ENCODE results near the gene NAMPT. TPM values are rescaled to one million over a fixed set of nuclear protein-coding genes. Genes with fewer than 3 reads are reported as not detected.

NAMPT gene
- total RNA-seq, 1 experiment from 2014 or later: 364 TPM

GRCh38 chr7:106254525-106255116 lies 30.2 kb downstream of the NAMPT start:
- intact Hi-C loops (cut with micrococcal nuclease; ENCODE audit: unreplicated experiment): loop anchor here (5.0 kb wide), 2 partner anchors 77 to 208 kb away; no protein-coding TSS in a partner anchor
- H3K4me3 Mint-ChIP-seq (ENCODE audit: low read depth, unreplicated experiment): no peak overlapping the region
- peaks cover 88% of the 10 kb centered on the region for H3K36me3 Mint-ChIP-seq (ENCODE audit: insufficient read depth, unreplicated experiment)
- TF ChIP-seq CTCF (IDR thresholded peaks at IDR 0.05; ENCODE audit: unreplicated experiment): no peak
- DNase-seq: no peak
- no TSS peak for BruUV-seq (replicated peaks)
- CTCF ChIA-PET: no interaction called here
- H3K9me3 Mint-ChIP-seq (ENCODE audit: low read depth, unreplicated experiment): no peaks in the 10 kb centered on the region
- peaks cover 13% of the 10 kb centered on the region for H3K4me1 Mint-ChIP-seq (ENCODE audit: low read depth, unreplicated experiment)
- H3K27me3 Mint-ChIP-seq (ENCODE audit: unreplicated experiment): no peaks in the 10 kb centered on the region
- peak overlapping the region; percentile 53 for H3K27ac Mint-ChIP-seq (ENCODE audit: unreplicated experiment)

- Mint-ChIP-seq H3K27ac (ENCODE audit: unreplicated experiment) (no peak overlapping the region), H3K9me3 (ENCODE audit: low read depth, unreplicated experiment) (no peaks in the 10 kb centered on the region), H3K36me3 (ENCODE audit: insufficient read depth, unreplicated experiment) (peaks cover 86% of the 10 kb centered on the region), H3K27me3 (ENCODE audit: unreplicated experiment) (no peaks in the 10 kb centered on the region), H3K4me1 (ENCODE audit: low read depth, unreplicated experiment) (peaks cover 13% of the 10 kb centered on the region), H3K4me3 (ENCODE audit: low read depth, unreplicated experiment) (no peak overlapping the region)
- no TSS peak for BruUV-seq (replicated peaks)
- CTCF ChIA-PET: no interaction called here
- intact Hi-C loops (cut with micrococcal nuclease; ENCODE audit: unreplicated experiment): no loop called here
- DNase-seq: no peak
- TF ChIP-seq CTCF (IDR thresholded peaks at IDR 0.05; ENCODE audit: unreplicated experiment): no peak
Observed at GRCh38 chr7:106252568-106252967, 32.2 kb downstream of the NAMPT start.

- Mint-ChIP-seq H3K9me3 (ENCODE audit: low read depth, unreplicated experiment) (peaks cover 7% of the 10 kb centered on the region), H3K27me3 (ENCODE audit: unreplicated experiment) (no peaks in the 10 kb centered on the region), H3K36me3 (ENCODE audit: insufficient read depth, unreplicated experiment) (peaks cover 67% of the 10 kb centered on the region), H3K27ac (ENCODE audit: unreplicated experiment) (no peak overlapping the region), H3K4me3 (ENCODE audit: low read depth, unreplicated experiment) (no peak overlapping the region), H3K4me1 (ENCODE audit: low read depth, unreplicated experiment) (peaks cover 13% of the 10 kb centered on the region)
- DNase-seq: no peak
- CTCF ChIA-PET: no interaction called here
- BruUV-seq (replicated peaks): no TSS peak
- intact Hi-C loops (cut with micrococcal nuclease; ENCODE audit: unreplicated experiment): no loop called here
- TF ChIP-seq CTCF (IDR thresholded peaks at IDR 0.05; ENCODE audit: unreplicated experiment): no peak
Observed at GRCh38 chr7:106249488-106249887, 35.3 kb downstream of the NAMPT start.

GRCh38 chr7:106248600-106248999 lies 36.2 kb downstream of the NAMPT start:
- no peak overlapping the region for H3K4me3 Mint-ChIP-seq (ENCODE audit: low read depth, unreplicated experiment)
- CTCF ChIA-PET: no interaction called here
- no peak for DNase-seq
- no peak overlapping the region for H3K27ac Mint-ChIP-seq (ENCODE audit: unreplicated experiment)
- no peaks in the 10 kb centered on the region for H3K27me3 Mint-ChIP-seq (ENCODE audit: unreplicated experiment)
- no TSS peak for BruUV-seq (replicated peaks)
- intact Hi-C loops (cut with micrococcal nuclease; ENCODE audit: unreplicated experiment): no loop called here
- peaks cover 12% of the 10 kb centered on the region for H3K9me3 Mint-ChIP-seq (ENCODE audit: low read depth, unreplicated experiment)
- peaks cover 4% of the 10 kb centered on the region for H3K4me1 Mint-ChIP-seq (ENCODE audit: low read depth, unreplicated experiment)
- peaks cover 64% of the 10 kb centered on the region for H3K36me3 Mint-ChIP-seq (ENCODE audit: insufficient read depth, unreplicated experiment)
- no peak for TF ChIP-seq CTCF (IDR thresholded peaks at IDR 0.05; ENCODE audit: unreplicated experiment)

All from Calu3 (cell line).